Activated CD8-positive, alpha-beta memory T cell treated with anti-CD3 and anti-CD28 coated beads for 36 hours (primary cell): ENCODE results near the gene YJU2. TPM values are rescaled to one million over a fixed set of nuclear protein-coding genes. Genes with fewer than 3 reads are reported as not detected.
"Not testable (repeated sequence)": the region's sequence is repeated elsewhere in the genome, so short reads cannot be mapped to it uniquely, and the experiment has no call there.

Experiments used
- CTCF ChIA-PET: fragments of 350-600 bp; sonication (Branson Sonifier 250); formaldehyde crosslinking; loops from one replicate; lab custom pipeline; 2021; ENCODE audit warnings: antibody characterized with exemption; lab: Charles Lee
- POLR2A ChIA-PET: fragments of 350-600 bp; sonication (Branson Sonifier 250); formaldehyde crosslinking; loops from one replicate; lab custom pipeline; 2021; ENCODE audit warnings: antibody characterized with exemption; lab: Charles Lee
- total RNA-seq, 2 experiments: library from RNA; stranded (reverse); gene quantifications; one replicate each; pipeline ENCODE4 v1.2.3, GENCODE V29; 2021

Gene YJU2
- total RNA-seq, 2 experiments from 2014 or later, result 29.7 to 35.1 TPM

DNA sequence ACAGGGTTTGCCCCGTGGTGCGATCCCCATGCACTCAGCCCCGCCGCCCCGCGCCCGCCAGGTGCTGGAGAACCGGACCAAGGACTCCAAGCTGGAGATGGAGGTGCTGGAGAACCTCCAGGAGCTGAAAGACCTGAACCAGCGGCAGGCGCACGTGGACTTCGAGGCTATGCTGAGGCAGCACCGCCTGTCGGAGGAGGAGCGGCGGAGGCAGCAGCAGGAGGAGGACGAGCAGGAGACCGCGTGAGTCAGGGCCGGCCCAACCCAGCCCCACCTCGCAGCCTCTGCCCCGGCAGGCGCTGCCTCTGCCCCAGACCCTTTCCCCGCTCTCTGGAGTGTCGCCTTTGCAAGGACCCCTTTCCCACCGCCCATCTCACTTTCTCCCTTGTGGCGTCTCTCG, 11.3 kb downstream of the YJU2 start:
- POLR2A ChIA-PET, result no interaction called here
- CTCF ChIA-PET, result interaction anchor here (0.7 to 5.3 kb wide), 2 partner anchors 9 to 27 kb away, joined by 6 to 19 read pairs; no protein-coding TSS in a partner anchor

DNA sequence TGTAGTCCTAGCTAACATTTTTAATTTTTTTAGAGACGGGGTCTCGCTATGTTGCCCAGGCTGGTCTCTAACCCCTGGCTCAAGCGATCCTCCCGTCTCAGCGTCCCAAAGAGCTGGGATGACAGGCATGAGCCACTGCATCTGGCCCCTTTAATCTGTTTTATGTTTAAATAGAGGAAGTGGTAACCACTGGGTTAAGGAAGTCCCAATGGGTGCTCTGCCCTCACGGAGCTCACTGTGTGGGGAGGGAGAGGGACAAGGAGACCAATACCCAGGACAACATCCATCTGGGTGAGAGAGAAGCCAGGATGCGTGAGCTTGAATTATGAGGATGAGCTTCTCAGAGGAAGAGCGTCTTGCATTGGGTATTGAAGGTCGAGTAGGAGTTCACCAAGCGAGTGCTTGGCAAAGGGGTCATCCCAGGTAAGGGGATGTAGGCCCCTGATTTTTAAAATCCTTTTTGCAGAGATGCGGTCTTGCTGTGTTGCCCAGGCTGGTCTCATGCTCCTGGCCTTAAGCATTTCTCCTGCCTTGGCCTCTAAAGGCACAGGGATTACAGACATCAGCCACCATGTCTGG, 13.8 kb downstream of the YJU2 start:
- ChIA-PET CTCF (interaction anchor here (0.6 kb wide), 2 partner anchors 68 to 235 kb away, joined by 3 read pairs; no protein-coding TSS in a partner anchor), POLR2A (no interaction called here)

DNA sequence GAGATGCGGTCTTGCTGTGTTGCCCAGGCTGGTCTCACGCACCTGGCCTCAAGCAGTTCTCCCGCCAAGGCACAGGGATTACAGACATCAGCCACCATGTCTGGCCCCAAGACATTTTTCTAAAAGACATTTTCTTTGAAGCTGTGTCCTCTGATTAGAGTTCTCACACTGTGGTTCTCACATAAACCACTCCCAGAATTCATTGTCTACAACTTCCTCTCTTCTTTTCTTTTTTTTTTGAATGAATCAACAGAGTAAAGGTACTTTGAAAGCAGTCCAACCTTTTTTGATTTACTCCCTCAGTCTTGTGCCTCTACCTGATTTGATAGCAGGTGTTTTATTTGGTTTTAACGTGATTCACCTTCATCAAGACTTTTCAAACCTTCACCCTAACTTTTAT, 17.9 kb downstream of the YJU2 start:
- CTCF ChIA-PET, result interaction anchor here (0.7 to 2.4 kb wide), 2 partner anchors 9 to 115 kb away, joined by 5 read pairs; no protein-coding TSS in a partner anchor
- POLR2A ChIA-PET, result interaction anchor here (0.5 kb wide), 1 partner anchor 117 kb away, joined by 3 read pairs; no protein-coding TSS in a partner anchor

- ChIA-PET POLR2A (no interaction called here), CTCF (interaction anchor here (0.7 to 3.2 kb wide), 19 partner anchors 10 to 259 kb away, joined by 3 to 47 read pairs (median 5); partner anchors contain the start of genes CHAF1A and MPND)
Measured at GRCh38 chr19:4266253-4267000, 19.5 kb downstream of the YJU2 start.

GRCh38 chr19:4267101-4267900, 20.4 kb downstream of the YJU2 start:
- CTCF ChIA-PET, result interaction anchor here (0.5 to 3.2 kb wide), 29 partner anchors 10 to 341 kb away, joined by 3 to 47 read pairs (median 4); partner anchors contain the start of genes CHAF1A, FSD1 and MPND

DNA sequence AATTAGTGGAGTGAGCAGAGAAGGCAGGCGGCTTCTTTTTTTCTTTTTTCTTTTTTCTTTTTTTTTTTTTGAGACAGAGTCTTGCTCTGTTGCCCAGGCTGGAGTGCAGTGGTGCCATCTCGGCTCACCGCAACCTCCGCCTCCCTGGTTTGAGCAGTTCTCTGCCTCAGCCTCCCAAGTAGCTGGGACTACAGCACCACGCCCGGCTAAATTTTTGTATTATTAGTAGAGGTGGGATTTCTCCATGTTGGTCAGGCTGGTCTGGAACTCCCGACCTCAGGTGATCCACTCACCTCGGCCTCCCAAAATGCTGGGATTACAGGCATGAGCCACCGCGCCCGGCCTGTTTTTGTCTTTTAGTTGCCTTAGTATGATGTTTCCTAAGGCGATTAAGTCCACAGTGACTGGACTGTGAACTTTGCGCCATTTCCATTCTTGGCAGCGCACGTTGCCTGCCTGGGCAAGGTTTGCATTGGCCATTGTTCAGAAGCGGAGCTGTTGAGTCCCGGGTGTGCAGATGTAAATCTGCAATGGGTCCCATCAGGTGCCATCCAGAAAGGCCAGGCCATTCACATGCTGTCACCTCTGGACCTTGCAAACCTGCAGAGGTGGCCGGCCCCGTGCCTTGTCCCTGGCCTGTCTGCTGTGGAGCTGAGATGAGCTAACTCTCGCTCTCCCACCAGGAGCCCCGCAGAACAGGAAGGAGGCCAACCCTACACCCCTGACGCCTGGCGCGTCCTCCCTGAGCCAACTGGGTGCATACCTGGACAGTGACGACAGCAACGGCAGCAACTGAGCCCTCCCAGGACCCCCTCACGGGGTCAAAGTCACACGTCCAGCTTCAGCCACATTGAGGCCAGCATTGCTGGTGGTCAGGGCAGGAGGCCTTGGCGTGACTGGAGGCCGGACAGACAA, 21.3 kb downstream of the YJU2 start:
- ChIA-PET POLR2A (interaction anchor here (0.5 kb wide), 1 partner anchor 379 kb away, joined by 3 read pairs; no protein-coding TSS in a partner anchor), CTCF (interaction anchor here (0.7 to 3.2 kb wide), 20 partner anchors 9 to 342 kb away, joined by 3 to 47 read pairs (median 6); partner anchors contain the start of genes FSD1 and MPND)

More at GRCh38 chr19:4267101-4267900, 20.4 kb downstream of the YJU2 start:
- POLR2A ChIA-PET, result interaction anchor here (0.5 kb wide), 1 partner anchor 378 kb away, joined by 3 read pairs; no protein-coding TSS in a partner anchor

DNA sequence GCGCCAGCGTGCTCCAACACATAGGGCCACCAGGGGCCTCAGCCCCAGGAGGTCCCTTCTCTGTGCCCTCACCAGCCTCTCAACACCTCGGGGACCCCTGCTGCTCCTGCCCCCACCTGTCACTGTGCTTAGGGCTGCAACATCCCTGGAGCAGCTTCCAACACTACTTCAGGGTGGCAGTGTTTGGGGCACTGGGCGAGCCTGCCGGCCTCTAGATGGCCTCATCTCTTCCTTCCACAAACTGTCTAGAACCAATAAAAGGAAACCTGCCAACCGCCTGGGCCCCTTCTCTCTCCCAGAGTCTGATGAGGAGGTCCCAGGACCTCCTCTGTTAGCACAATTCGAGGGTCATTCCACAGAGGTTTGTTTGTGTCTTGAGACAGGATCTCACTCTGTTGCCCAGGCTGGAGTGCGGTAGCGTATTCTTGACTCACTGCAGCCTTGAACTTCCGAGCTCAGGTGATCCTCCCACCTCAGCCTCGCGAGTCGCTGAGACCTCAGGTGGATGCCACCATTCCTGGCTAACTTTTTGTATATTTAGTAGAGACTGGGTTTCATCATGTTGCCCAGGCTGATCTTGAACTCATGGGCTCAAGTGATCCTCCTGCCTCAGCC, 22.0 kb downstream of the YJU2 start:
- ChIA-PET POLR2A (no interaction called here), CTCF (interaction anchor here (1.6 to 3.2 kb wide), 5 partner anchors 8 to 84 kb away, joined by 3 to 47 read pairs (median 19); no protein-coding TSS in a partner anchor)

- ChIA-PET POLR2A (no interaction called here), CTCF (interaction anchor here (0.5 to 2.0 kb wide), 2 partner anchors 9 to 158 kb away, joined by 3 to 5 read pairs; no protein-coding TSS in a partner anchor)
Measured at GRCh38 chr19:4272894-4273293, 26.0 kb downstream of the YJU2 start.

- POLR2A ChIA-PET, result not testable (repeated sequence)
- CTCF ChIA-PET, result interaction anchor here (0.6 to 2.0 kb wide), 5 partner anchors 10 to 1455 kb away, joined by 3 to 5 read pairs (median 3); no protein-coding TSS in a partner anchor
Measured at GRCh38 chr19:4274321-4274686, 27.4 kb downstream of the YJU2 start.

DNA sequence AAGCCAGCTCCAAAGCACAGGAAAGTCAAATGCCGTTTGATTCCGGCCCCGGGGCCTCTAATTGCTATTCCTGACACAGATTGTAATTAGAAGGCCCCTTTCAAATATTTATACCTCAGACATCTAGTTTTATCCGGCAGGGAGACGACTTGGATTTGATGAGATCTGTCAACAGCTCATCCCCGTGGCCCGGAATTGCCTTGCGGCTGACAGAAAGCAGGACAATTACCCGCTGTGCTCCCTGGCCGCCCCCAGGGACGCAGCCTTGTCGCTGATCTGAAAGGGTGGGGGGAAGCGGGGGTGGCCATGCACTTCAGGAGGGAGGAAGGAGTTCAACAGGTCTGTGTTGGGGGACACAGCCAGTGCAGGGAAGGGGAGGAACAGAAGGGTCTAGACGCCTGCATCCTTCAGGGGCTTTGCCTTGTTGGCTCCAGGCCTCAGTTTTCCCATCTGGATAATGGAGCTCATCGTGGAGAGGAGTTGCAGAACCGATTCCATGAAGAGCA, 30.4 kb downstream of the YJU2 start:
- POLR2A ChIA-PET, result interaction anchor here (0.6 kb wide), 1 partner anchor 42 kb away, joined by 3 read pairs; no protein-coding TSS in a partner anchor
- CTCF ChIA-PET, result interaction anchor here (0.5 to 2.7 kb wide), 3 partner anchors 10 to 91 kb away, joined by 3 to 21 read pairs (median 4); no protein-coding TSS in a partner anchor

- POLR2A ChIA-PET, result no interaction called here
- CTCF ChIA-PET, result interaction anchor here (1.2 to 2.7 kb wide), 2 partner anchors 10 to 90 kb away, joined by 4 to 21 read pairs; no protein-coding TSS in a partner anchor
Measured at GRCh38 chr19:4278010-4278409, 31.1 kb downstream of the YJU2 start.

DNA sequence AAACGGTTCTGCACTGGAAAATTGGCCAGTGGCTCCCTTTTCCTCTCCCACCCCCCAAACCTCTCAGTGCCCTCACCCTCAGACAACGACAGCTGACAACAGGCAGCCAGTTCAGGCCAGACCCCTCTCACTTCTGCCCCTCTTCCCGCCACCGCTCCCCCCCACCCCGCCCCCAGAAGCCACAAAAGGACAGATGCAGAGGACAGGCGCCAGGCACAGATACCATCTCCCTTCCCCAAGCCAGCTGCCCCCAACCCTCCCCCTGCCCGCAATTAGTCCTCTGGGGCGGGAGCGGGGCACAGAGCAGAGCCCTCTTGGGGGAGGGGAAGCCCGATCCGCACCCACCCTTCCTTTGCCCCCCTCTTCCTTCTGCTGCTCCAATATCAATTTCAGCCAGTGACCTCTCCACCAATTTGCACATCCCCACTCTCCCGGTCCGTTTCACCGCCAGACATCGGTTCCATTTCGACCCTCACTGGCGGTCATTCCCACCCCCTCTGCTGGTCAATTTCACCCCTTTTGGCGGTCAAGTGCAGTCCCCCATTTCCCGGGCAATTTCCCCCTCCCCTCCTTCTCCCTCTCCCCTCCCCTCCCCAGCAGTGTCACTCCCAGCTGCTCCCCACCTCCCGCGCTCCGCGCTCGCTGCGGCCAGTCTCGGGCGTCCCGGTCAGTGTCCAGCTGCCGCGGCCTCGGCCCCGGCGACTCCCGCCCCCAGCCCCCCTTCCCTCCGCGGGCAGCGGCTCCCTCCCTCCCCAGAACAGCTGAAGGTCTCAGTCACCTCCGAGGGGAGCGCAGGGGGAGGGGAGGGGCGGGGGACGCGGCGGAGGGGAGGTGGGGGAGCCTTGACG, 31.8 kb downstream of the YJU2 start, which contains the start of gene SHD:
SHD (plus strand) TSS at position 848 of the 848 bp plus-strand sequence. CDS start 798 bp downstream, outside the sequence.
- ChIA-PET POLR2A (no interaction called here), CTCF (interaction anchor here (1.0 to 2.7 kb wide), 2 partner anchors 11 to 69 kb away, joined by 3 to 21 read pairs; no protein-coding TSS in a partner anchor)

DNA sequence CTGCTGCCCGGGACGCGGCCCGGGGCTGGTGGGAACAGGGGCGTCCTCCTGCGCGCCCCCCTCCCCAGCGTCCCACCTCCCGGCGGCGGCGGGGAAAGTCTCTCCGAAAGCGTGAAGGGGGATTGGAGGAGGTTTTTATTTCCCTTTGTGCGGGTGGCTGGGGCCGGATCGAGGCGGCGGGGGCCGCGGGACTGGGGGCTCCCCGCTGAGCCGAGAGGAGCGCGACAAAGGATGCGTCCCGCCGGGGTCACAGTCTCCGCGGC, 32.3 kb downstream of the YJU2 start:
- POLR2A ChIA-PET, result no interaction called here
- CTCF ChIA-PET, result interaction anchor here (1.0 to 1.6 kb wide), 2 partner anchors 12 to 68 kb away, joined by 3 to 6 read pairs; no protein-coding TSS in a partner anchor

GRCh38 chr19:4279530-4280422, 32.9 kb downstream of the YJU2 start:
- CTCF ChIA-PET, result interaction anchor here (1.0 to 1.6 kb wide), 2 partner anchors 12 to 68 kb away, joined by 3 to 6 read pairs; no protein-coding TSS in a partner anchor
- POLR2A ChIA-PET, result no interaction called here
